Measurements from ENCODE around the gene COA1. TPM values are rescaled to one million over a fixed set of nuclear protein-coding genes. Genes with fewer than 3 reads are reported as not detected.

COA1 gene
- total and polyA plus RNA-seq, 2 donors (not counting 1 experiment from before 2014, with no cell fraction given) = 28.7 to 72.7 TPM

GRCh38 chr7:43621729-43622448 lies 107.4 kb downstream of the COA1 start:
- ChIA-PET POLR2A (interaction anchor here (2.0 kb wide), 1 partner anchor 39 kb away, joined by 8 read pairs; the partner anchor contains the start of gene STK17A), CTCF (interaction anchor here (1.0 to 5.4 kb wide), 5 partner anchors 9 to 78 kb away, joined by 3 to 39 read pairs (median 7); partner anchors contain the start of gene STK17A)
- 50% methylated on average over 2 of the region's 5 CpGs for WGBS (ENCODE audit: insufficient coverage)

More at GRCh38 chr7:43621729-43622448, 107.4 kb downstream of the COA1 start:
- no peaks in the 10 kb centered on the region for H3K9me3 Mint-ChIP-seq (ENCODE audit: insufficient read depth)
- Histone ChIP-seq H3K4me2 (replicated peaks; ENCODE audit: low read depth, low read length, poor library complexity, severe bottlenecking) (peak overlapping the region; percentile 49), H3K4me3 (ENCODE audit: control extremely low read depth in 1 of 5, extremely low read depth in 1 of 5, insufficient read depth in 1 of 5, low read depth in 2 of 5, low read length in 4 of 5) (no peak overlapping the region), H3K27me3 (replicated peaks in 1 of 4; ENCODE audit: control extremely low read depth in 1 of 4, control insufficient read depth in 3 of 4, insufficient read depth in 4 of 4, low read length in 3 of 4) (no peaks in the 10 kb centered on the region), H3K9me3 (ENCODE audit: control extremely low read depth in 1 of 3, control insufficient read depth in 2 of 3, insufficient read depth in 1 of 3, low read length in 2 of 3) (no peaks in the 10 kb centered on the region), H3K36me3 (replicated peaks in 1 of 2; ENCODE audit: control extremely low read depth in 1 of 2, control insufficient read depth in 1 of 2, extremely low read depth in 1 of 2, insufficient read depth in 2 of 2, low read length in 1 of 2) (peaks cover 2 to 80% of the 10 kb centered on the region in 2 experiments), H3K27ac (ENCODE audit: low read length in 2 of 2) (peak overlapping the region; percentile 19 to 79), H3K4me1 (ENCODE audit: control insufficient read depth in 2 of 2, insufficient read depth in 2 of 2, low read length in 2 of 2) (peaks cover 76 to 80% of the 10 kb centered on the region in 2 donors), H3K9ac (ENCODE audit: low read length) (peak overlapping the region; percentile 7), H2AFZ (ENCODE audit: insufficient read depth, low read depth, low read length, poor library complexity, severe bottlenecking) (no peak overlapping the region), H4K20me1 (ENCODE audit: control insufficient read depth, insufficient read depth, low read length, poor library complexity, severe bottlenecking) (peaks cover 30% of the 10 kb centered on the region), H3K79me2 (ENCODE audit: control insufficient read depth, insufficient read depth, low read length) (peaks cover 86% of the 10 kb centered on the region)
- peak overlapping the region; percentile 42 for H3K4me3 Mint-ChIP-seq
- DNase-seq (no peak), ATAC-seq (ENCODE audit: low read depth) (no peak)
- intact Hi-C loops (cut with micrococcal nuclease) = loop anchor here (2.0 kb wide), 1 partner anchor 17 kb away; no protein-coding TSS in a partner anchor
- TF ChIP-seq CTCF (IDR thresholded peaks at IDR 0.05) (no peak), EZH2 (IDR thresholded peaks at IDR 0.05; ENCODE audit: borderline replicate concordance, insufficient read depth, low read depth, low read length, poor library complexity, severe bottlenecking) (no peak)
- H3K27me3 Mint-ChIP-seq = no peaks in the 10 kb centered on the region
- peaks cover 58% of the 10 kb centered on the region for H3K4me1 Mint-ChIP-seq
- peak overlapping the region; percentile 72 for H3K27ac Mint-ChIP-seq
